CD4-positive, alpha-beta T cell treated with Interferon gamma for 1 hour (primary cell): ENCODE data around the gene SHLD2.
"Not testable (repeated sequence)": the region's sequence is repeated elsewhere in the genome, so short reads cannot be mapped to it uniquely, and the experiment has no call there.

Experiments used
- DNase-seq: peaks from one replicate; pipeline ENCODE4 v3.0.0-alpha.2; 2020

Gene SHLD2

DNA sequence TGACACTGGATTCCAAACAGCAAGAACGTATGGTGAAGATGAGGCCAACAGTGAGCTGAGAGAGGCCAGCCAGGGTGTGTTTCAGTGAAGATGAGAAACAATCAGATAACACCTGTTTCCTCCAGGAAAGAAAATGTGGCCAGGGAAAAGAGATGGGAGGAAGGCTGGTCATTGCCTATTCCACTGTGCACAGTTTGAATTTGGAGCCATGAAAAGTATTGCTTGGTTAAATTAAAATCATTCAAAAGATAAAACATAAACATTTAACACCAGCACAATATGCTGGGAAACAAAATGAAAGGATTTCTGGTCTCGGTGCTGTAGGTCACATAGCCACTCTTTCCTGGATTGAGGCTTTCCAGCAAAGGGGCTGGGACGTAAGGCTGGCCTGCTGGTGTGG, 130.1 kb downstream of the SHLD2 start, which contains the start of gene NUTM2A:
NUTM2A (plus strand) TSS at position 301 of the 400 bp plus-strand sequence. CDS start 383 bp downstream, outside the sequence.
- not testable (repeated sequence) for DNase-seq

DNA sequence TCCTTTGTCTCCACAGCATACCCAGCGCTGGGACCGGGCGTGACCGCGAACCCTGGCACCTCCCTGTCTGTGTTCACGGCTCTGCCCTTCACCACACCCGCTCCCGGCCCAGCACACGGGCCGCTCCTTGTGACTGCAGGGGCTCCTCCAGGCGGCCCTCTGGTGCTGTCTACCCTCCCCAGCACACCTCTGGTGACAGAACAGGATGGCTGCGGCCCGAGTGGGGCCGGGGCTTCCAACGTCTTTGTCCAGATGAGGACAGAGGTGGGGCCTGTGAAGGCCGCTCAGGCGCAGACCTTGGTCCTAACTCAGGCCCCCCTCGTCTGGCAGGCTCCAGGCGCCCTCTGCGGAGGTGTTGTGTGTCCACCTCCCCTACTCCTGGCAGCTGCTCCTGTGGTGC, 133.2 kb downstream of the SHLD2 start:
- DNase-seq: not testable (repeated sequence)

DNA sequence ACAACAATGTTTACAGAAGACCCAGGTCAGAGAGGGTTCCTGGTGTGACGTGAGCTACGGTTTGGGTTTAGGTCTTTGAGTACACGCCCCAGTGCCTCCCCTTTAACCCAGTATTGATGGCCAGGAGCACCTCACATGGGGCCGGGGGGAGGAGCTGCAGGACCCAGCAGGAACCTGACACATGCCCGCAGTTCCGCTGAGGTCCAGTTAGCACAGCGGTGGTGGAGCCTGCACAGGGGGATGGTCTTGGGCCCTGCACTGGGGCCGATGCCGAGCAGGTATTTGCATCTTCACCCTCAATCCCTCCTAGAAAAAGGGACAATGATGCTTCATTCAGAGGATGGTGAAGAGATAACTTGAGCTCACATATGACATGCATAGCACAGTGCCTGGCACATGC, 134.2 kb downstream of the SHLD2 start:
- not testable (repeated sequence) for DNase-seq

DNA sequence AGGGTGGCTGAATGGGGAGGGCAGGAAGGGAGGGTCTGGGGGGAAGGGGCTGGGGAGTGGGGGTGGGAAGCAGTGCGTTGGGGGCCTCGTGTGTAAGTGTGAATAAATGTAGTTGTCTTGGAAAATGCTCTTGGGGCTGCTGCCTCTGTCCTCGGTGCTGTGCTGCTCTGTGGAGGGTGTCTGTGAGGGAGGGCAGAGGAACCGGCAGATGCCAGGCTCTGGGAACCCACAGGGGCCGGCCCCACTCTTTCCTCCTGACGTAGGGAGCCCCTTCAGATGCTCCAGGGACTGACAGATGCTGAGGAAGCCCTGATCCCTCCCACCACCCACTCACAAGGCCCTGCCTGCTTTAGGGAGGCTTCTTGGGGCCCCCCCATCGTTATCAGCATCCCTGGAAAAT, 139.8 kb downstream of the SHLD2 start:
- DNase-seq: not testable (repeated sequence)

DNA sequence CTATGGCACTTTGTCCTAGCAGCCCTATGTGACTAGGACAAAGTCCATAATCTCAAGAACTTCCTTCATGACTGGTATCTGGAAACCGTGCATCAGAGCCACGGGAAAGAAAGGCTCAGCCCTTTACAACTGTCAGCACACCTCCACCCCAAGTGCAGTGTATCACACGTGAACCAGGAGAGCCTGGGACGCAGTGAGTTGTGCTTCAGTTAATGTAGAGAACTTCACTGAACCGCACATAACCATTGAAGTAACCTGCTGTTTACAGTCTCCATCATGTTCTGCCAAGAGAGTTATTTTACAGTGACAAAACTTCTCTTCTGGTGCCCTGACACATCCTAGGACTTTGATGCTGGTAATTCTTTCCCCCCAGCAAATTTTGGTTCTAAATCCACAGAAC, 142.2 kb downstream of the SHLD2 start:
- DNase-seq: not testable (repeated sequence)

DNA sequence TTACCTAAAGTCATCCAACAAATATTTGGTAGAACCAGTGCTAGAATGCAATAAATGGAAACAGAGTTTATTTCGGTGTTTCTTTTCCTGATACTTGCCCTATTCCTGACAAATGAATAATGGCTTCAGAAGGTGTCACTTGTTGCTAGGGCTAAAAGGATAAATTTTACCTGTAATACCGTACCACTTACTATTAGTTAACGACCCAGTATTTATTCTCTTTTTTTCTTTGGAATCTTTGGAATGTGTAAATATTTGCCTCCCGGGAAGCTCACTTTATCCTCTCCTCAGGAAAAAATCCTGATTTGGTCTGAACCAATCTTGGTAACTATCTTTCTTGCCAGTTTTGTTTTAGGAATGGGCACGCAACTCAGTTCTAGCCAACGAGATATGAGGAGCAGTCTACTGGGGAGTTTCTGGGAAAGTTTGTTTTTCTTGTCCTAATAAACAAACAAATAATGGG, 144.4 kb downstream of the SHLD2 start:
- not testable (repeated sequence) for DNase-seq
